Neural progenitor cell (in vitro differentiated cells): ENCODE data around the gene DEPDC7.

Experiments
- EZH2 ChIP-seq: fragments of 200-600 bp; sonication (generic); IDR thresholded peaks from 2 replicates; pipeline ENCODE4 v1.6.1; 2017; ENCODE audit warnings: antibody characterized with exemption, mild to moderate bottlenecking, moderate library complexity
- EZH2phosphoT487 ChIP-seq: fragments of 200-600 bp; sonication (generic); IDR thresholded peaks from 2 replicates; pipeline ENCODE4 v1.6.1; 2017; ENCODE audit warnings: antibody characterized with exemption
- TF ChIP-seq, protein P1 (sequence below): fragments of 200-600 bp; sonication (generic); IDR thresholded peaks from 2 replicates; pipeline ENCODE4 v1.5.1; 2017; ENCODE audit warnings: antibody characterized with exemption, mild to moderate bottlenecking

DNA sequence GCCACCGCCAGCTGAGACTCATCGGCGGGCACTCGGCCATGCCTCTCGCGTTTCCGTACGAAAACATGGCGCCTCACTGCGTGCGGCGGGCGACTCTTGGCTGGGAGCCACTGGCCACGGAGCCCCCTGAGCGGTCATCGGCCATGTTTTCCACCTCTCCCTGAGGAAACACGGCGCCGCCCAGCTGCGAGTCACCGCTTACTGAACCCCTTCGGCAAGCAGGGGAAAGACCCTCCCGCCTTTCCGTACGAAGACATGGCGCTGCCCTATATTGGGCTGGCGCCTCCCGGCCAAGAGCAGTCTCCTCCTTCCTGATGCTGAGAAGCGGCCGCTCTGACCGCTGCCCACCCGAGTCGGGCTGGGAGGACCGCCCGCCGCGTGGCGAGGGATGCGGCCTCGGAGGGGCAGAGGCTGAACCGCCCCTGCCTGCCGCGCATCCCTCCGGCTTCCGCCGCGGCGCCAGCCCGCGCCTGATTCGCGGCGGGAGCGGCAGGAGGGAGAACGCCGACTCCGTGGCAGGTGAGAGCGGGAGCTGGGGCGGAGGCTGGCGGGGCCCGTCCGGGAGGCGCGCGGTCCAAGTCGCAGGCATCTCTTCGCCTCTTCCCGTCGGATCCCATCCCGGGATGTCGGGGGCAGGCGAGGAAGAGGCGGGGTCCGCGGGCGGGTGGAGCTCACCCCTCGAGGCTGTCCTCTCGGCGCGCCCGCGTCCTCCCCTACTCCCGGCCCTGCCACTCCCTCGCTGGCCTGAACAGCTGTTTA, 23.8 kb downstream of the DEPDC7 start, which contains the start of gene TCP11L1:
- TF ChIP-seq, protein P1, sequence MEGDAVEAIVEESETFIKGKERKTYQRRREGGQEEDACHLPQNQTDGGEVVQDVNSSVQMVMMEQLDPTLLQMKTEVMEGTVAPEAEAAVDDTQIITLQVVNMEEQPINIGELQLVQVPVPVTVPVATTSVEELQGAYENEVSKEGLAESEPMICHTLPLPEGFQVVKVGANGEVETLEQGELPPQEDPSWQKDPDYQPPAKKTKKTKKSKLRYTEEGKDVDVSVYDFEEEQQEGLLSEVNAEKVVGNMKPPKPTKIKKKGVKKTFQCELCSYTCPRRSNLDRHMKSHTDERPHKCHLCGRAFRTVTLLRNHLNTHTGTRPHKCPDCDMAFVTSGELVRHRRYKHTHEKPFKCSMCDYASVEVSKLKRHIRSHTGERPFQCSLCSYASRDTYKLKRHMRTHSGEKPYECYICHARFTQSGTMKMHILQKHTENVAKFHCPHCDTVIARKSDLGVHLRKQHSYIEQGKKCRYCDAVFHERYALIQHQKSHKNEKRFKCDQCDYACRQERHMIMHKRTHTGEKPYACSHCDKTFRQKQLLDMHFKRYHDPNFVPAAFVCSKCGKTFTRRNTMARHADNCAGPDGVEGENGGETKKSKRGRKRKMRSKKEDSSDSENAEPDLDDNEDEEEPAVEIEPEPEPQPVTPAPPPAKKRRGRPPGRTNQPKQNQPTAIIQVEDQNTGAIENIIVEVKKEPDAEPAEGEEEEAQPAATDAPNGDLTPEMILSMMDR: no peak
- no peak for TF ChIP-seq EZH2phosphoT487
- peak; percentile 37 for TF ChIP-seq EZH2
